HG02763 (cell line): ENCODE results near the gene NUMB.
"Not testable (repeated sequence)": the region's sequence is repeated elsewhere in the genome, so short reads cannot be mapped to it uniquely, and the experiment has no call there.

Experiments
- ATAC-seq: cut with Tn5 transposase; IDR thresholded peaks from one replicate; pipeline ENCODE4 v1.9.1; 2021; ENCODE audit warnings: mild to moderate bottlenecking, moderate library complexity; ENCODE audit not compliant: unreplicated experiment

NUMB gene

DNA sequence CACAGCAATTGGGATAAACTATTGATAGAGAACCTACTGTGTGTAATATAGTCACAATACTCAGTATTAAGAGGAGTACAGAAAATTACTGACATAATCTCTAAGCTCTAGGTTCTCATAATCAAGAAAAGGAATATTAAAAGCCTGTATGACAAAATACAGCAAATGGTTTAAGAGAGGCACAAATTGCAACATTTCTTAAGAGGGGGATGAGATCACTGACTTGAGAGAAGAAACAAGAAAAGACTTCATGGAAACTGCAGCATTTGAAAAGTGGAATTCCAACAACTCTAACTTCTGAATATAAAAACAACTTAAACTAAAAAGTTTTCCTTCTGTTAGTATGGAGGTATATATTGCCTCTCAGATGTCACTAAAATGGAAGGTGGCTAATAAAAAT, 89.7 kb downstream of the NUMB start:
- ATAC-seq, result no peak

DNA sequence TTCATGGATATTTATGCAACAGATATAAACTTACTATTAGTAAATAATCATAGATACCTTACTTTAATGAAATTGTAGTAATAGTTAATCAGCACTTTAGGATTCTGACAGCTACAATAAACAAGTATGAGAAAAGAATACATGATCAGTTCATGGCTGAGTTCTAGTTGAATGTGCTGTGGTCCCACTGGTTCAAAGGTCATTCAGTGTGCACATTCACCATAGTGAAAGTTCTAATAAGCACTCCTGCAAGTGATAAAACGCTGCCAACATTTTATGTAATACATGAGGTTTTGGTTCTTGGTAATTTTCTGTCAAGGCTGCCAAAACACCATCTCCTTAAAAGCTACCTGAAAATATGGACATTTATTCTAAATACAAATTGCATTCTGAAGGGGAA, 92.6 kb downstream of the NUMB start:
- ATAC-seq, result no peak

DNA sequence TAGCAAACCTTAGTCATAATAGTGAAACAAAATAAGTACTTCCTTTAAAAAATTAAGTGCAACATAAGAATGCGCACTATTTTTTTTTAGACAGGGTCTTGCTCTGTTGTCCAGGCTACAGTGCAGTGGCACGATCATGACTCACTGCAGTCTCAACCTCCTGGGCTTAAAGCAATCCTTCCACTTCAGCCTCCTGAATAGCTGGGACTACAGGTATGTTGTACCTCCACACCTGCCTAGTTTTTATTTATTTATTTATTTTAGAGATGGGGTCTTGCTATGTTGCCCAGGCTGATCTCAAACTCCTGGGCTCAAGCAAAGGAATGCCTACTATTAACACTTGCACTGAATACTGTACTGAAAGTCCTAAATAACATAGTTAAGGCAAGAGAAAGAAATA, 93.8 kb downstream of the NUMB start:
- ATAC-seq, result no peak

DNA sequence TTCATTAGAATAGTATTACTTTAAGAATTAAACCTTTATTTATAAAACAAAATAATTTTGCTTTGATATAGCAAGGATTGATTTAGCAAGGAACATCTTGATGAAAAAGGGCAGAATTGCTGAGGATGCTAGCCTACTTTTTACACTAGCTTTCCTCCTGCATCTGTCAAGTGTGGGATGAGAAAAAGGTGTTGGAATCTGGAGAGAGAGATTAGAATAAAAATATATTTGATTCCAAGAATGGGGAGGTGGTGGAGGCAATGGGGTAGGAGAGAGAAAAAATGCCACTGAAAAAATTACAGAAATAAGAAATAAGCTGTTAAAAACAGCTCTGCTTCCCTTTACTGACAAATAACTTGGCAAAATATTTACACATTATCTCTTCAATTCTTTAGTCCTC, 98.9 kb downstream of the NUMB start:
- ATAC-seq, result no peak

DNA sequence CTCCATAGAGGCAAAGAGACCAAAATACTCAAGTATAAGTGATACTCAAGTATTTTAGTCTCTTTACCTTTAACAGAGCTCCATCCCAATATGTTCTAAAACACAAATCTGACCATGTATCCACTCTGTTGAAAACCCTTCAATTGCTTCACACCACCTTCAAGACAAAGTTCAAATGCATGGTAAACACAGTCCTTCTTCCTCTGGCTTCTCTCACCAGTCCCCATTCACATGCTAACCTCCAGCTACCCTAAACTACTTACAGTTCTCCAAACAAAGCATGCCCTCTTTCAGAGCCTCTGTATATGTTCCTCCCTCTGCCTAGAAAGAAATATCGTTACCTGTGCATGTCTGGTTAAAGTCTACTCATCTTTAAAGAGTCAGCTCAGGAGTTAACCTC, 100.2 kb downstream of the NUMB start:
- no peak for ATAC-seq

DNA sequence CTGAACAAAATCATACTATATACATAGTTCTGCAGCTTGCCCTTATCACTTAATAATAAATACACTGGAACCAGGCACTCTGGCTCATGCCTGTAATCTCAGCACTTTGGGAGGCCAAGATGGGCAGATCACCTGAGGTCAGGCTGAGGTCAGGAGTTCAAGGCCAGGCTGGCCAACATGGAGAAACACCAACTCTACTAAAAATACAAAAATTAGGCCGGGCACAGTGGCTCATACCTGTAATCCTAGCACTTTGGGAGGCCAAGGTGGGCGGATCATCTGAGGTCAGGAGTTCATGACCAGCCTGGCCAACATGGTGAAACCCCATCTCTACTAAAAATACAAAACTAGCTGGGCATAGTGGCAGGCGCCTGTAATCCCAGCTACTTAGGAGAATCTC, 109.3 kb downstream of the NUMB start:
- not testable (repeated sequence) for ATAC-seq

DNA sequence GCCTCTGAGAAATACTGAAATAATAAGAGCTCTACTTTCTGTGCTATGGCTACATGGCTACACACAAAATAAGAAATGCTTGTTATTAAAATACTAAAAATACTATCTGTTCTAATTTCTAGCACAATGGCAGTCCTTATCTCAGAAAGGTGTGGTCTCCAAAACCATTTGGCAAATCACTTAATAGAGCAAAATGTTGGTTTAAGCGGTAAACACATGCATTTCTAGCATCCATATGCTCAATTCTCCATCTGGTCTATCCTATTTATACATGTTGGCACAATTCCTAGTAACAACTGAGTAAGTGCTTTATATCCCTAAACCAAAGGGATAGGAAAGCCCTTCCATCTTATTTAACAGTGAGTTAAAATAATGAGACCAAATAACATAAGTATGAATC, 114.0 kb downstream of the NUMB start:
- no peak for ATAC-seq

DNA sequence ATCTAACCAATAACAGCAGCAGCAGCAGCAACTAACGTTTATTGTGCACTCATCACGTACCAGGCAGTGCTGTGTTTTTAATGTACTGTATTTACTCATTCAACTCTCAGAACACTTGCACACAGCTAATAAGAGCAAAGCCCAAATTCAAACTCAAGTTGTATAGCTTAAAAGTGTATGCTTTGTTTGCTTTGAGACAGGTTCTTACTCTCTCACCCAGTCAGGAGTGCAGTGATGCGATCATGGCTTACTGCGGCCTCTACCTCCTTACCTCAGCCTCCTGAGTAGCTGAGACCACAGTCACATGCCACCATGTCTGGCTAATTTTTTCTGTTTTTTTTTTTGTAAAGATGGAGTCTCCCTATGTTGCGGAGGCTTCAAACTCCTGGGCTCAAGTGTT, 115.7 kb downstream of the NUMB start:
- no peak for ATAC-seq

DNA sequence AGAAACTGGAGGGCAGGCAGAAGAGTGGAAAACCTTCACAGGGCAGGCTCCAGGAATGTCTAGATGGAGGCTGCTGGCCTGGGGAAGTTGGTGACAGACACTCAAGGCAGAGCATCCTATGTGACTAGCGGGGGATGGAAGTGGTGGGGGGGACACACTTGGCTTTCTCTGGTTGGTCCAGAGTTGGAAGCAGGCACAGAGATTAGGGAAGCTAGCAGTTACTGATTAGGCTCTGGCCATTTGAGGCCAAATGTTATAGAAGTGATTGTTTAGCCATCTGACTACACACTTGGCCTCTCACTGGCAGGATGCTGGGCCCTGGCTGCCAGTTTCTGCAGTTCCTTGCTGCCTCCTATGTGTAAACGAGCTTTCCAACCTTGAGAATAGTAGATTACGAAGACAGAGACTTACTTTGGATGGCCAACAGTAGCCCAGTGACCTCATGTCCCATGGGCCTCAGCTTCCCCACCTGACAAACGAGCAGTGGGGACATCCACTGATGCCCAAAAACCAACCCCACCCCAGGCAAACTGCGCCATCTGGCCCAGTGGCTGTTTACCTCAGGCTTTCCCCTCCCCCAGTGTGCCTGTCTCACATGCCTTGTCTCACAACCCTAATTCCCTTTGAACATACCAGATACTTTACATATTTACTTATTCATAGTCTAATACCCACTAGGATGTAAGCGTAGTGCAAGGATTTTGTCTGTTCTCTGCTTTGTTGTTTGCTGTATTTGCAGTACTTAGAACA, 118.3 kb downstream of the NUMB start:
- no peak for ATAC-seq

DNA sequence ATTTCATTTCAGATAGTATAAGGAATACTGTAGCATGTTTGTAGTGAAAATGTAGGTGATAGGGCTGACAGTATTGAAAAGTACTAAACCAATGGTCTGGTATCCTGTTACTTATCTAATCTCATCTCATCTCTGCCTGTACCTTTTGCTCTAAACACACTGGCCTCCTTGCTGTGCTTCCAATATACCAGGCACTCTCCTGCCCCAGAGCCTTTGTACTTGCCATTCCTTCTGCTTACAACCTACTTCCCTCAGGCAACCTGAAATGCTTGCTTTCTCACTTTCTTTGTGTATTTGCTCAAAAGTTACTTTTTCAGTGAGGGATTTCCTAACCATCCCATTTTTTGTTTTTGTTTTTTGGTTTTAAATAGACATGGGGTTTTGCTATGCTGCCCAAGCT, 119.1 kb downstream of the NUMB start:
- ATAC-seq, result no peak

DNA sequence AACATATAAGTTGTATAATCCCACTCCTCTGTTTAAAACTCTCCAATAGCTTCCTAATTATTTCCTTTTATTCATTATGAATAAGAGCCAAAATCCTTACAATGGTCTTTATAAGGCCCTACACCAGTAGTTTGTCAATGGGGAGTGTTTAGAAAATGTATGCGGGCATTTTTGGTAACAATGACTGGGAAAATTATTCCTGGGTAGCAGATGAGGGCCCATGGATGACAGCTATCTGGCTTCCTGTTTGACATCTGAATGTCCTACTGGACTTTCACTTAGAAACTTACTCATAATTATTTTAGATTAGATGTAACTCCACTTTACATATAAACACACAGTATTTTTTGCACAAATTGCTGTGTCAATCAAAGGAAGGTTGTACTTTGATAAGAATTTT, 119.8 kb downstream of the NUMB start:
- no peak for ATAC-seq

DNA sequence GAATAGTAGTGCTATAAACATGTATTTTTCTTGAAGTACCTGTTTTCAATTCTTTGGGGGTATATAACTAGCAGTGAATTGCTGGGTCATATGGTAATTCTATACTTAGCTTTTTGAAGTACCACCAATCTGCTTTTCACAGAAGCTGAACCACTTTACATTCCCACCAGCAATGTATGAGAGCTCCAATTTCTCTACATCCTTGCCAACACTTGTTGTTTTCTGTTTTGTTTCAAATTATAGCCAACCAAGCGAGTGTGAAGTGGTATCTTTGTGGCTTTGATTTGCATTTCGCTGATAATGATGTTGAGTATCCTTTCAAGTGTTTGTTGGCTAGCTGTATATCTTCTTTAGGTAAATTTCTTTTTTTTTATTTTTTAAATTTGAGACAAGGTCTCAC, 125.3 kb downstream of the NUMB start:
- no peak for ATAC-seq

DNA sequence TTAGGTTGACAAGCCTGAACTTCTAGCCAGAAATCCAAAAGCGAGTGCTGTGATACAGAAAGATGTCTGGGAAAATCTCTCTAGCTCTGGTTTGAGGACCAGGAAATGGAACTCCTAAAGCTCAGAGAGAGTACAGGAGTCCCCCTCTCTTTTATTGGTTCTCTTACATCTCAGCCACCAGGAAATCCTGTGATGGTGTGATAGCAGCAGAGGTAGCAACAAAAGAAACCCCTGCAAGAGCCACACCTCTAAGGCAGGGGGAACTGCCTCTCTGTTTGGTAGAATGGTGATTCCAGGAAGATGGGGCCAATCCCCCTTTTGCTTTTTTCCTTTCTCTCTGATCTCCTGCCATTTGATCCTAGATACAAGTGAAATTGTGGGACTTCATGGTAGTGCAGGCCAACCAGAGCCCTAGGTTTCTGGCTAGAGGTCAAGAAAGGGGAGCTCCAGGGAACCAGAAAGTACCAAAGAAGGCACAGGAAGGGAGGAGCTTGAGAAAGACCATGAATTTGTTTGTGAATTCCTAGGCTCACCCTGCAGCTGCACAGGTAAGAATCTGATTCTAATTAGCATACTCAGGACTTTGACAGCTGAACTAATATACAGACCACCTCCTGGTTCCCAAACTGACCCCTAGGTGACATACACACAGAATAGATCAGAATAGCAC, 132.6 kb downstream of the NUMB start:
- no peak for ATAC-seq

DNA sequence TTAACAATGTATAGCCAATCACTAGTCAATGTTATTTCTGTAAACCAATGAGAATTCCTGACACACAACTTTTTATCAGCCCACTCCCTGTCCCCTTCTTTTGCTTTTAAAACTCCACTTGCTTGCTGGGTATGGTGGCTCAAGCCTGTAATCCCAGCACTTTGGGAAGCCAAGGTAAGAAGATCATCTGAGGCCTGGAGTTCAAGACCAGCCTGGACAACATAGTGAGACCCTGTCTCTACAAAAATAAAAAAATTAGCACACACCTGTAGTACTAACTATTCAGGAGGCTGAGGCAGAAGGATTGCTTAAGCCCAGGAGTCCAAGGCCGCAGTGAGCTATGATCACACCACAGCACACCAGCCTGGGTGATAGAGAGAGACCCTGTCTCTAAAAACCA, 133.3 kb downstream of the NUMB start:
- no peak for ATAC-seq

DNA sequence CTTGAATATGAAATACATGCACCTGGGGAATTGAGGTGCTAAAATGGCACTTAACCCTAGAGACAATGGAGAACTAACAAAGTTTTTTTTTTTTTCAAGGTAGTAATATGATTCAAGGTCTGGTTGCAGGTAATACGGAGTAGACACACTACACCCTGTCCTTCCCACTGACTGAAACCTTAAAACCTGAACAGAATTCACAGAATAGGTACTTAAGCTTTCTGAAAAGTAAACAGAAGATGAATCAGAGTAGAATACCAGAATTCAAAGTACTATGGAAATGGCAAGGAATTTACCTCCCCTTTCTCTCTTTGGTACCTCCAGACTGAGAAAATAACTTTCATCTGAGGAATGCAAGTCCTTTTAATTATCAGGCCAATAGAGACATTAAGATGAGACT, 133.8 kb downstream of the NUMB start:
- ATAC-seq, result no peak

DNA sequence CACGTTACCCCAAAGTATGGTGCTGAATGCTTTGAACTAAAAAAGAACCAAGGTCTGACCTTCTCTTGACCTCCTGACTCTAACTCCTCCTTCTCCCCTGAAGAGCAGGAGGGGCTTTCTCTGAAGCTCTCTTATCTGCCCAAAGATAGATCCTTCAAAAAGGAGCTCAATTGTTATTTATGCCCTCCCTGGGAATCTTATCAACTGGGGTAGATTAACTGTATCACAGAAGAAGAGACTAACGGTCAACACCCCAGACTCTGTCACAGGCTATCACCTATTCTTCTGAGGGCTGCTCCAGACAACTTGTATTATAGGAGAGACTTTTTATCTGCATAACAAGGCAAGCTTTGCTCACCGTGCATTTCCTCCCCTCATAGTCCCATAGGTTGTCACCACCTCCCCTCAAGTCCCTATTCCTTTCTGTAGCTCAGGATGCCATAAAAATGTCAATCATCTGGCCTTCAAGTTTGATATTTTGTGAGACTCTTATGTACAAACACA, 134.4 kb downstream of the NUMB start:
- ATAC-seq, result no peak

DNA sequence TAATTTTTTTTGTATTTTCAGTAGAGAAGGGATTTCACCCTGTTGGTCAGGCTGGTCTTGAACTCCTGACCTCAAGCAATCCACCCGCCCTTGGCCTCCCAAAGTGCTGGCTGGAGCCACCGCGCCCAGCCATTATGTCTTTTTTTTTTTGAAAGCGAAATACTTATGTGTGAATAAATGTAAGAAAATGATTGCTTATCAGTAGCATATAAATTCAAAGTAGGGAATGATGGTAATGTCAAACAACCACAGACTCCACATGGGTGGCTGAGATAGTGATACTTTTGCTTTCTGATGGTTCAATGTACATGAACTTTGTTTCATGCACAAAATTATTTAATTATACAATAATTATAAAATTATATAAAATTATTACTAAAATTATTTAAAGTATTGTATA, 145.2 kb downstream of the NUMB start:
- ATAC-seq, result no peak

DNA sequence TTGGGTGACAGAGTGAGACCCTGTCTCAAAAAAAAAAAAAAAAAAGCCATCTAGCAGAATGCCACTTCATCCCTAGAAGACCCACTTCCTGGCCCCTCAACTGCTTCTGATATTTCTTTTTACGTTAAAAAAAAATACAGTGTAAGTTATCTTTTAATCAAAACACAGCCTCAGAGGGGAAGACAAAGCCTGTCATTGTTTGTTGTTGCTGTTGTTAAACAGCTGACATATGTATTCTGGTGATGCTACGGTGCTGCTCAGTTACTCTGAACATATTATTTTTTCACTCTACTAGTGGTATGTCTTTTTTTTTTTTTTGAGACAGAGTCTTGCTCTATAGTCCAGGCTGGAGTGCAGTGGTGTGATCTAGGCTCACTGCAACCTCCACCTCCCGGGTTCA, 145.7 kb downstream of the NUMB start:
- no peak for ATAC-seq

DNA sequence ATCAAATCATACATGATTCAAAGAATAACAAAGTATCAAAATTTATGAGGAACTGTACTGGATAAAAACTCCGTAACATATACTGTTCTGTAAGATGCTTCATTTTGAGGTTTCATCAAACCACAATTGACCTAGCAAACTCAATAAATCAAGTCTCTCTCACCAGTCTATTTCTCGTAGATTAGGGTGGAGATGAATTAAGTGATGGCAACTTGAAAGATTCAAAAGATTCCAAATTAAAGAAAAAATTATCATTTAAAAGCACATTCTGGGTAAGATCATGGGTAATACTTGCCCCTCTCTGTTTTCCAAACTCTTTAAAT, 146.7 kb downstream of the NUMB start:
- no peak for ATAC-seq

DNA sequence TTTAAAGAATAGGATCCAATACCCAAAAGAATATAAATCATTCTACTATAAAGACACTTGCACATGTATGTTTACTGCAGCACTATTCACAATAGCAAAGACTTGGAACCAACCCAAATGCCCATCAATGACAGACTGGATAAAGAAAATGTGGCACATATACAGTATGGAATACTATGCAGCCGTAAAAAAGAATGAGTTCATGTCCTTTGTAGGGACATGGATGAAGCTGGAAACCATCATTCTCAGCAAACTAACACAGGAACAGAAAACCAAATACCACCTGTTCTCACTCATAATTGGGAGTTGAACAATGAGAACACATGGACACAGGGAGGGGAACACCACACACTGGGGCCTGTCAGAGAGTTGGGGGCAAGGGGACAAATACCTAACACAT, 149.1 kb downstream of the NUMB start:
- not testable (repeated sequence) for ATAC-seq

DNA sequence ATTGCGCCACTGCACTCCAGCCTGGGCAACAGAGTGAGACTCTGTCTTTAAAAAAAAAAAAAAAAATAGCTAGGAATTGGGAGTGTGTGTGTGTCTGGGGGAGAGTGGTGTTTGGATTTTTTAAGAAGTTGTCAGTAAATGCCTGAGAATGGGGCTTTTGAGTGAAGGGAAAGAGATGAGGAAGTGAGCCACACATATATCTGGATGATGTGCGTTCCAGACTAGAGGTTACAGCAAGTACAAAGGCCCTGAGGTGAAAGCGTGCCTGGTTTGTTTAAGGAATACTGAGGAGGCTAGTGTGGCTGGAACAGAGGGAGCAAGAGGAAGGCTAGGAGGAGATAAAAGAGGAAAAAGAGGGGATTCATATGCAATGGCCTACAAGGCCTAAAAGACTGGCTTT, 151.1 kb downstream of the NUMB start:
- no peak for ATAC-seq

DNA sequence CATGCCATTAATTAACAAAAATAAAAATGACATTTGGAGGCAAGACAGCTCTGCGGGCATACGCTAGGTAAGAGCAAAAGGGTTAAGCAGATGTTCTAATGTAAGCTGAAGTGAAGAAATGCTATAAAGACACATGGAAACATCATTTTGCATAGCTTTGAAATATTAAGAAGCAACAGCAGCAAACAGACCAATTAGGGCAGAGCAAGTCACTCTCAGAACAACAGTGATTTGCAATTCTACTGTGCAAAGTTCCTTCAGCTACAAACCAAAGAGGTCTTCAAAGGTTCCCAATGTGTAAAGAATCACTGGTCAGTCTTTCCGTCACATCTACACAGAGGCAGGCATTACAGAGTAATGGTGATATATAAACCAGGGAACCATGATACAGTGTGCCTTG, 152.8 kb downstream of the NUMB start:
- no peak for ATAC-seq
